Ascending aorta (tissue), 2 donors: Measurements from ENCODE around the gene C5orf34. TPM values are rescaled to one million over a fixed set of nuclear protein-coding genes. Genes with fewer than 3 reads are reported as not detected.
A peak's percentile ranks its signal among the peaks of the same experiment; 100 is the strongest.

ENCODE experiments used
- DNase-seq, 2 donors: peaks; one replicate each; pipeline ENCODE4 v3.0.0-alpha.2; 2019; ENCODE audit warnings: low spot score in 2 of 2
- H3K27ac ChIP-seq, 2 donors: fragments of 200-600 bp; sonication (generic); one replicate each; pipeline ENCODE4 v1.5.1; 2016 to 2017; ENCODE audit warnings: mild to moderate bottlenecking in 1 of 2
- H3K27me3 ChIP-seq: fragments of 200-600 bp; sonication (generic); one replicate; pipeline ENCODE4 v1.5.1; 2017
- H3K36me3 ChIP-seq, 2 donors: fragments of 200-600 bp; sonication (generic); one replicate each; pipeline ENCODE4 v1.5.1; 2016
- H3K4me1 ChIP-seq, 2 donors: fragments of 200-600 bp; sonication (generic); one replicate each; pipeline ENCODE4 v1.5.1; 2016 to 2017; ENCODE audit warnings: mild to moderate bottlenecking in 1 of 2
- H3K4me3 ChIP-seq, 2 donors: fragments of 200-600 bp; sonication (generic); one replicate each; pipeline ENCODE4 v1.5.1; 2016 to 2017; ENCODE audit warnings: mild to moderate bottlenecking in 1 of 2
- H3K9me3 ChIP-seq, 2 donors: fragments of 200-600 bp; sonication (generic); one replicate each; pipeline ENCODE4 v1.5.1; 2016
- intact Hi-C: fragments of 100-400 bp; cut with DNase I; formaldehyde crosslinking; loops from one replicate; pipeline ENCODE4 v1.15.1; 2023
- total RNA-seq: library from RNA; depleted of rRNA; stranded (reverse); fragments of >200 nt; gene quantifications from one replicate; pipeline ENCODE4 v1.1.0, GENCODE V29; 2016
- TF ChIP-seq, protein P1 (sequence below), 3 experiments: fragments of 200-600 bp in 2 of 3; fragments of 450-650 bp in 1 of 3; sonication (generic) in 2 of 3; IDR thresholded peaks; one replicate each; pipeline ENCODE4 v1.5.1; 2016 to 2019; ENCODE audit warnings: antibody characterized with exemption in 3 of 3, mild to moderate bottlenecking in 1 of 3, moderate library complexity in 1 of 3

Gene C5orf34
- total RNA-seq, 1 donor from 2014 or later = not detected

DNA sequence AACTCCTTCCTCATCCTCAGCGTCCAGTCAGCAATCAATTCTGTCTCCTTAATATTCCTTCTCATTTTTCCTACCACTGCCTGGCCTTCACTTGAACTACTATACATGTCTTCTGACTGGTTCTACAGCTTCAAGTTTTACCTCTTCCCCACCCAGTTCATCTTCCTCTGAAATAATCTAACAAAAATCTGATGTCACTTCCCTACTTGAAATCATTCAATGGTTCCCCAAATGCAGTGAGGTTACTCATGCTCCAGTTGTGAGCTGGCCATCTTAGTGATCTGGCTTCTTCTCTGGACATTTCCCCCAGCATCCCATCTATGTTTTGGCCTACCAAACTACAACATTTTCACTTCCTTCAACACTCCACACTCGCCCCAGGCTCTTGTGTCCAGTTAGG is 16.4 kb downstream of the C5orf34 start:
- Histone ChIP-seq H3K27me3 (no peaks in the 10 kb centered on the region), H3K4me1 (no peaks in the 10 kb centered on the region), H3K4me3 (no peak overlapping the region), H3K27ac (no peak overlapping the region), H3K9me3 (no peaks in the 10 kb centered on the region), H3K36me3 (no peaks in the 10 kb centered on the region)
- TF ChIP-seq, protein P1, sequence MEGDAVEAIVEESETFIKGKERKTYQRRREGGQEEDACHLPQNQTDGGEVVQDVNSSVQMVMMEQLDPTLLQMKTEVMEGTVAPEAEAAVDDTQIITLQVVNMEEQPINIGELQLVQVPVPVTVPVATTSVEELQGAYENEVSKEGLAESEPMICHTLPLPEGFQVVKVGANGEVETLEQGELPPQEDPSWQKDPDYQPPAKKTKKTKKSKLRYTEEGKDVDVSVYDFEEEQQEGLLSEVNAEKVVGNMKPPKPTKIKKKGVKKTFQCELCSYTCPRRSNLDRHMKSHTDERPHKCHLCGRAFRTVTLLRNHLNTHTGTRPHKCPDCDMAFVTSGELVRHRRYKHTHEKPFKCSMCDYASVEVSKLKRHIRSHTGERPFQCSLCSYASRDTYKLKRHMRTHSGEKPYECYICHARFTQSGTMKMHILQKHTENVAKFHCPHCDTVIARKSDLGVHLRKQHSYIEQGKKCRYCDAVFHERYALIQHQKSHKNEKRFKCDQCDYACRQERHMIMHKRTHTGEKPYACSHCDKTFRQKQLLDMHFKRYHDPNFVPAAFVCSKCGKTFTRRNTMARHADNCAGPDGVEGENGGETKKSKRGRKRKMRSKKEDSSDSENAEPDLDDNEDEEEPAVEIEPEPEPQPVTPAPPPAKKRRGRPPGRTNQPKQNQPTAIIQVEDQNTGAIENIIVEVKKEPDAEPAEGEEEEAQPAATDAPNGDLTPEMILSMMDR (IDR thresholded peaks at IDR 0.05) = no peak
- intact Hi-C loops = no loop called here
- no peak for DNase-seq

DNA sequence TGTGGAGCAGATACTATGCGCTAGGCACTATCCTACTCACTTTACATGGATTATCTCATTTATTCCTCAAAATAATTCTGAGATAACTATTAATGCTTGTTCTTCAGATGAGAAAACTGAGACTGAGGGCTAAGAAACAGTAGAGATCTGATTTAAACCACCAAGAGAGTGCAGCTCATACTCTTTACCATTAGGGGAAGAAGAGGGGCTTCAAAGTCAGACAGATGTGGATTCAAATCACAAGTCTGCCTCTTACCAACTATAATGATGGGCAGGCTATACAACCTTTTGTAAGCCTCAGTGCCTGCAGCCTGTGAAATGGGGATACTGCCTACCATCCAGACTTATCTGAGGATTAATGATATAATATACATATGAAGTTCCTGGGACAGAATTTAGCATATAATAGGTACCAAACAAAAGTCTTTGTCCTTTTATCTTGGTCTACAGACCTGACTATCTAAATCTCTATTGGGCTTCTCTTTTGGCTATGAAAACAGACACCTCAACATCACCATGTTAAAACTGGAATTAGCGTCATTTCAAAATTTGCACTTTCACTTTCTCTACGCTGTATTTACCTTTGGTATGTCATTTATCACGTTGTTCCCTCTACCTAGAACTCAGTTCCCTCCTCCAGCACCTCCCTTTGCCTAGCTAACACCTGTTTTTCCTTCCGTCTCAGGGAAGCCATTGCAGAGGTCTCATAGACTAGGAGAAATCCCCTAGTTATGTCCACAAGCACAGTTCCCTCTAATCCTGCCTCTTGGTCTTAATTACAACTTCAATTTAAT is 17.4 kb downstream of the C5orf34 start:
- Histone ChIP-seq H3K36me3 (no peaks in the 10 kb centered on the region), H3K9me3 (no peaks in the 10 kb centered on the region), H3K4me1 (no peaks in the 10 kb centered on the region), H3K27me3 (no peaks in the 10 kb centered on the region), H3K4me3 (no peak overlapping the region), H3K27ac (no peak overlapping the region)
- TF ChIP-seq, protein P1 (IDR thresholded peaks at IDR 0.05) = no peak
- no peak for DNase-seq
- intact Hi-C loops = no loop called here

DNA sequence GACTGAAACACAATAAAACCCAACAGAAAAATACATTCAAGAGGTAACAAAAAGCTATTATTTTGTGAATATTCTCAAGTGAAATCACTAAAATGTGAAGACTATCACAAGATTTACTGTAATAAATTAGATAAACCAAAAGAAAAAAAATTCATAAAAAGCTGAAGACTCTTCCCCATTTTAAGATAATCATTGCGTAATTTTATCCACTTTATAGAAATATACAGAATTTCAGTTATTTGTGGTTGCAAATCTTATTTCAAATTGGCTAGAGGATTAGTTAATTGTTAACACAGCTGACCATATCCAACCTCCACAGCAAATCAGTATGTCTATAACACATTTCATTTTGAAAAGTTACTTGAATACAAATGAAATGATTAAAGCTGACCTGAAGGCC is 23.6 kb downstream of the C5orf34 start:
- Histone ChIP-seq H3K27ac (no peak overlapping the region), H3K4me3 (no peak overlapping the region), H3K9me3 (no peaks in the 10 kb centered on the region), H3K4me1 (no peaks in the 10 kb centered on the region), H3K27me3 (no peaks in the 10 kb centered on the region), H3K36me3 (no peaks in the 10 kb centered on the region)
- no peak for DNase-seq
- TF ChIP-seq, protein P1 (IDR thresholded peaks at IDR 0.05) = no peak
- intact Hi-C loops = no loop called here

DNA sequence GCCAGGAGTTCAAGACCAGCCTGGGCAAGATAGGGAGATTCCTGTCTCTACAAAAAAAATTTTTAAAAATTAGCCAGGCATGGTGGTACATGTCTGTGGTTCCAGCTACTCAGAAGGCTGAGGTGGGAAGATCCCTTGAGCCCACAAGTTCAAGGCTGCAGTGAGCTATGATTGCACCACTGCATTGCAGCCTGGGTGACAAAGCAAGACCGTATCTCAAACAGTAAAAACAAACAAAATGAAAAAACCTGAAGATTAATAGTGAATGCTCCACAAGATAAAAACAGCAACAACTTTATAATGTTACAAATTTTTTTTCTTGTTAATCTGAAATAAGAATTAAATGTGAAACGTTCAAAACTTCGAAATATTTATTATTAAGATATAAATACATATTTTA is 28.6 kb downstream of the C5orf34 start:
- intact Hi-C loops = no loop called here
- no peak for DNase-seq
- Histone ChIP-seq H3K27me3 (no peaks in the 10 kb centered on the region), H3K4me1 (peaks cover 0 to 7% of the 10 kb centered on the region in 2 donors), H3K27ac (no peak overlapping the region), H3K36me3 (no peaks in the 10 kb centered on the region), H3K4me3 (no peak overlapping the region), H3K9me3 (no peaks in the 10 kb centered on the region)
- TF ChIP-seq, protein P1 (IDR thresholded peaks at IDR 0.05) = no peak

DNA sequence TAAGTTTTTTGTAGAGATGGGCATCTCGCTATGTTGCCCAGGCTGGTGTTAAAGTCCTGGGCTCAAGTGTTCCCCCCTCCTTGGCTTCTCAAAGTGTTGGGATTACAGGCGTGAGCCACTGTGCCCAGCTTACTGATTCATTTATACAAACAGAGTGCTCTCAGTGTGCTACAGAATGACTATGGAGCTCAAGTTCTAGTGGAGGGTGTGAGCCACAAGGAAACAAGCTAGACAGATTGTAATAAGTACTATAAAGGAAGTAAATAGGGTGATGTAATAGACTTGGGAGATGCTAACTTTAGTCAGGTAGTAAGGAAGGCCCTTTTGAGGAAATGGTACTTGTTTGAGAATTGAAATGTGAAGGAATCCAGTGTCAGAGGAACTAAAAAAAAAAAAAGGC is 29.5 kb downstream of the C5orf34 start:
- H3K9me3 ChIP-seq = no peaks in the 10 kb centered on the region
- H3K4me1 ChIP-seq = peaks cover 0 to 7% of the 10 kb centered on the region in 2 donors
- H3K27ac ChIP-seq = peak overlapping the region in 1 of 2 donors; percentile 98
- intact Hi-C loops = no loop called here
- no peaks in the 10 kb centered on the region for H3K36me3 ChIP-seq
- no peaks in the 10 kb centered on the region for H3K27me3 ChIP-seq
- H3K4me3 ChIP-seq = no peak overlapping the region
- DNase-seq = no peak
- TF ChIP-seq, protein P1 (IDR thresholded peaks at IDR 0.05) = no peak
